D341Med (cell line): Measurements from ENCODE around the gene UBASH3B.
"Not testable (repeated sequence)": the region's sequence is repeated elsewhere in the genome, so short reads cannot be mapped to it uniquely, and the experiment has no call there.

Experiments
- DNase-seq: peaks from one replicate; pipeline ENCODE4 v3.0.0; 2012; ENCODE audit warnings: low spot score

Gene UBASH3B

GRCh38 chr11:122813176-122813893 is 157.8 kb downstream of the UBASH3B start:
- DNase-seq = no peak

- no peak for DNase-seq
Measured at GRCh38 chr11:122813894-122814270, 158.4 kb downstream of the UBASH3B start.

- no peak for DNase-seq
Measured at GRCh38 chr11:122814401-122814800, 158.9 kb downstream of the UBASH3B start.

GRCh38 chr11:122815900-122816299 is 160.4 kb downstream of the UBASH3B start:
- no peak for DNase-seq

- DNase-seq = no peak
Measured at GRCh38 chr11:122816761-122817520, 161.4 kb downstream of the UBASH3B start.

- DNase-seq = no peak
Measured at GRCh38 chr11:122820158-122820557, 164.6 kb downstream of the UBASH3B start.

GRCh38 chr11:122821169-122821568 is 165.6 kb downstream of the UBASH3B start:
- DNase-seq = no peak

GRCh38 chr11:122822241-122822640 is 166.7 kb downstream of the UBASH3B start:
- DNase-seq = no peak

GRCh38 chr11:122823564-122823963 is 168.0 kb downstream of the UBASH3B start:
- no peak for DNase-seq

- DNase-seq = not testable (repeated sequence)
Measured at GRCh38 chr11:122829371-122829770, 173.8 kb downstream of the UBASH3B start.

GRCh38 chr11:122832297-122832696 is 176.8 kb downstream of the UBASH3B start:
- DNase-seq = not testable (repeated sequence)

- DNase-seq = no peak
Measured at GRCh38 chr11:122832721-122833470, 177.4 kb downstream of the UBASH3B start.

- DNase-seq = no peak
Measured at GRCh38 chr11:122833846-122834464, 178.4 kb downstream of the UBASH3B start.

GRCh38 chr11:122836916-122837315 is 181.4 kb downstream of the UBASH3B start:
- no peak for DNase-seq

GRCh38 chr11:122837528-122838346 is 182.2 kb downstream of the UBASH3B start:
- no peak for DNase-seq

GRCh38 chr11:122843281-122844141 is 188.0 kb downstream of the UBASH3B start:
- no peak for DNase-seq

- no peak for DNase-seq
Measured at GRCh38 chr11:122847466-122847865, 191.9 kb downstream of the UBASH3B start.

GRCh38 chr11:122848186-122848585 is 192.7 kb downstream of the UBASH3B start:
- no peak for DNase-seq

- no peak for DNase-seq
Measured at GRCh38 chr11:122850076-122850631, 194.6 kb downstream of the UBASH3B start.

GRCh38 chr11:122851366-122851966 is 195.9 kb downstream of the UBASH3B start:
- no peak for DNase-seq
